Panc1 (cell line): ENCODE results near the gene LRRC4B.

Source experiments
- CTCF ChIP-seq: fragments of 450-650 bp; IDR thresholded peaks from 2 replicates; pipeline ENCODE4 v1.5.1; 2017; ENCODE audit warnings: mild to moderate bottlenecking
- POLR2AphosphoS5 ChIP-seq: IDR thresholded peaks from 2 replicates; pipeline ENCODE4 v1.6.1; 2012; ENCODE audit warnings: mild to moderate bottlenecking, low read depth, low read length, moderate library complexity
- SIN3A ChIP-seq: IDR thresholded peaks from 2 replicates; pipeline ENCODE4 v1.6.1; 2012; ENCODE audit warnings: low read depth, mild to moderate bottlenecking, low read length, moderate library complexity, borderline replicate concordance; ENCODE audit not compliant: insufficient read depth
- TCF7L2 ChIP-seq: IDR thresholded peaks from 2 replicates; pipeline ENCODE4 v1.6.1; 2011; ENCODE audit warnings: mild to moderate bottlenecking, low read depth, low read length, inconsistent platforms

- TF ChIP-seq SIN3A (no peak), CTCF (no peak), TCF7L2 (no peak), POLR2AphosphoS5 (no peak)
Observed at GRCh38 chr19:50549927-50550593, 18.2 kb downstream of the LRRC4B start.
